Measurements from ENCODE around the gene MCRIP1. TPM values are rescaled to one million over a fixed set of nuclear protein-coding genes. Genes with fewer than 3 reads are reported as not detected.
A peak's percentile ranks its signal among the peaks of the same experiment; 100 is the strongest.

The MCRIP1 gene
- total RNA-seq, 4 donors from 2014 or later = 49.6 to 78.5 (median 57.2) TPM

DNA sequence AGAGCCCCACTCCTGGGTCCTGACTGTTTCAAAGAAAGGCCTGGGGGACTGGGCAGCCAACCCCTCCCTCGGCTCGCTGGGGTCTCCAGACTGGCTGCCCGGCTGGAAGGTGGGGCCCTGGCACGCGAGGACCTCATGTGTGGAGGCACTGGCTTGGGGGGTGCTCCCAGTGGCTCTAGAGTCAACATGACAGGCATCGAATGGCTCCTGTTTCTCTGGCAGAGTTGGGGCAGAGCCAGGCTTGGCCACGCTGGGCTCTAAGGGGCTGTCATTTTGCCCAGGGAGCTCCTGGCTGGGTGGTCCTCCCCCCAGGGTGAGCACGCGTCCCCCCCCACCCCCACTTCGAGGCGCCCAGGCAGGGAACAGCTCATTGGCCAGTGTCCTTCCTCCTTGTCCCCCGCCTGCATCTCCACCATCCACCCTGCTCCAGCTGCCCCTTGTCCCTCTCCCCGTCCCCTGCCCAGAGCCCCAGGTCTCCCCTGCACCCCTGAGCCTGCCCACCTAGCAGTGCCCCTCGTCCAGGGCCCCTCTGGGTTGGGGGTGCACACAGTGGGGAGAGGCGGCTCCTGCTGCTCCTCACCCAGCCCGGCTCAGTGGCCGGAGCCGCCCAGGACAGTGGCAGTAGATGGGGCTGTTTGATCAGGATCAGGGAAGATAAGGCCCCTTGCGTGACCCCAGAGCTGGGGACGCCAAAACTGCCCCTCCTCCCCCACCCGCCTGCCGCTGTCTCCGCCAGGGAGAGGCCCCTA lies 26.5 kb downstream of the MCRIP1 start:
- TF ChIP-seq, protein P1, sequence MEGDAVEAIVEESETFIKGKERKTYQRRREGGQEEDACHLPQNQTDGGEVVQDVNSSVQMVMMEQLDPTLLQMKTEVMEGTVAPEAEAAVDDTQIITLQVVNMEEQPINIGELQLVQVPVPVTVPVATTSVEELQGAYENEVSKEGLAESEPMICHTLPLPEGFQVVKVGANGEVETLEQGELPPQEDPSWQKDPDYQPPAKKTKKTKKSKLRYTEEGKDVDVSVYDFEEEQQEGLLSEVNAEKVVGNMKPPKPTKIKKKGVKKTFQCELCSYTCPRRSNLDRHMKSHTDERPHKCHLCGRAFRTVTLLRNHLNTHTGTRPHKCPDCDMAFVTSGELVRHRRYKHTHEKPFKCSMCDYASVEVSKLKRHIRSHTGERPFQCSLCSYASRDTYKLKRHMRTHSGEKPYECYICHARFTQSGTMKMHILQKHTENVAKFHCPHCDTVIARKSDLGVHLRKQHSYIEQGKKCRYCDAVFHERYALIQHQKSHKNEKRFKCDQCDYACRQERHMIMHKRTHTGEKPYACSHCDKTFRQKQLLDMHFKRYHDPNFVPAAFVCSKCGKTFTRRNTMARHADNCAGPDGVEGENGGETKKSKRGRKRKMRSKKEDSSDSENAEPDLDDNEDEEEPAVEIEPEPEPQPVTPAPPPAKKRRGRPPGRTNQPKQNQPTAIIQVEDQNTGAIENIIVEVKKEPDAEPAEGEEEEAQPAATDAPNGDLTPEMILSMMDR (IDR thresholded peaks at IDR 0.05) = no peak
- peak; percentile 25 for ATAC-seq (ENCODE audit: low FRiP score)
- DNase-seq (ENCODE audit: low spot score) = no peak

DNA sequence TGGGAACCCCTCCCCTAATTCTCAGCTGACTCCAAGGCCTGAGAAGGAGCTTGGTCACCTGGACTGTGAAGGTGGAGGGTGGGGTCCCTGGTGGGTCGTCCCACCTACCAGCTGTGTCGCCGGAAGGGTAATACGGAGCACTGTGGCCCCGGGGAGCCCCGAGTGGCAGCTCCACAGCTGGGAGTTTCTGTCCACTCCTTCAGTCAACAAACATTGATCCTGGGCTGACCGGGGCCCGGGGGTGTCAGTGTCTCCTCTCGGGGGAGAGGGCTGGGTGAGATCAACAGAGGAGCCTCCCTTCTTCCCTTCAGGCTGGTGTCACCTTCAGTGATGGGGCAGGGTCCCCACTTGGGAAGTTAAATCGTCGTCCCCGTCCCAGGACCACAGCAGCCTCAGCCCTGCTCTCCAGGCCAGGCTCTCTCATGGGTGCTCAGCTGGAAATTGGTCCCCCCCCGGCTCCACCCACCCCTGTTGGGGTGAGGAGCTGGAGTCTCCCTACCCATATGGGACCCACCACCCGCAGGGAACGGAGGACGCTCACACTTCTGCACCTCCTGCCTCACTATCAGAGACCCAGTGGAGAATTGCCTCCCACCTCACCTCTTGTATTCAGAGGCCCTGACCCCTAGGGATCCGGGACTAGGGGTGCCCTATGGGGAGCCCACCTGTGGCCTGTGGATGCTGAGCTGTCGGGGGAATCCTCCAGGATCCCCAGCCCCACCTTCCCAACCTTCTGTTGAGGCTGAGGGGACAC lies 27.2 kb downstream of the MCRIP1 start:
- ATAC-seq (ENCODE audit: low FRiP score) (no peak), DNase-seq (ENCODE audit: low spot score) (no peak)
- TF ChIP-seq, protein P1 (IDR thresholded peaks at IDR 0.05) = no peak

DNA sequence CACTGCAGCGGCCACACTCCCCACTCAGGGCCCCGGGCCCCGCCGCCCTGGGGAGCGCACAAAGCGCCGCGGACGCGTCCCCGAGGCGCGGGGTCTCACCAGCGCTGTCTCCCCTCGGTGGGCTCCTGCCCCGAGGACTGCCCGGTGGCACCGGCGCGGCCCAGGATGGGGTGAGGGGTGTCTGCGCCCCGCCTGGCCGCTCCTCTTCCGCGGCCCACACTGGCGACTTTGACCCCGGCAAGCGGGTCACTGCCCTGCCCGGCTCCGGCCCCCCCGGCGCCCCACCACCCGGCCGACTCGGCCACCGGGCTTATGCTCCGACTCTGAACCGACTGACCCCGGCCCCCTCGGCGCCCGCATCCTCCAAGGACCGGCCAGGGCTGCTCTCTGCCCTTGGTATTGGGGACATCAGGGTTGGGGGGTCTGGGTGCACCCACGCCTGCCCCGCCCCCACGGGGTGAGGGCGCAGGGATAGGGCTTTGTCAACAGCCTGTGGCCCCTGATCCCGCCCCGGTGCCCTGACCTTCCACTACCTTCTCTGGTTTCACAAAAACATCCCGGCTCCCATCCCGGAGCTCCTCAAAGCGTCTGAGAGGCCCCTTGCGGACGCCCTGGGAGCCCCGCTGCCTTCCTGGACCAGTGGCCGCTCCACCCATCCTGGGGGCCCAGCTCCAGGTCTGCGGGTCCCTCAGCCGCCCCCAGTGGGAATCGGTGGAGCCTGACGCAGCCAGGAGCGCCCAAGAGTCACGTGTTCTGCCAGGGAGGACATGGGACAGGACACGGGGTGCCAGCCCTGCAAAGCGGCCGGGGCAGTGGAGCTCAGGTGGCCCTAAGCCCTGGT lies 28.3 kb downstream of the MCRIP1 start:
- TF ChIP-seq, protein P1 (IDR thresholded peaks at IDR 0.05) = no peak
- no peak for ATAC-seq (ENCODE audit: low FRiP score)

DNA sequence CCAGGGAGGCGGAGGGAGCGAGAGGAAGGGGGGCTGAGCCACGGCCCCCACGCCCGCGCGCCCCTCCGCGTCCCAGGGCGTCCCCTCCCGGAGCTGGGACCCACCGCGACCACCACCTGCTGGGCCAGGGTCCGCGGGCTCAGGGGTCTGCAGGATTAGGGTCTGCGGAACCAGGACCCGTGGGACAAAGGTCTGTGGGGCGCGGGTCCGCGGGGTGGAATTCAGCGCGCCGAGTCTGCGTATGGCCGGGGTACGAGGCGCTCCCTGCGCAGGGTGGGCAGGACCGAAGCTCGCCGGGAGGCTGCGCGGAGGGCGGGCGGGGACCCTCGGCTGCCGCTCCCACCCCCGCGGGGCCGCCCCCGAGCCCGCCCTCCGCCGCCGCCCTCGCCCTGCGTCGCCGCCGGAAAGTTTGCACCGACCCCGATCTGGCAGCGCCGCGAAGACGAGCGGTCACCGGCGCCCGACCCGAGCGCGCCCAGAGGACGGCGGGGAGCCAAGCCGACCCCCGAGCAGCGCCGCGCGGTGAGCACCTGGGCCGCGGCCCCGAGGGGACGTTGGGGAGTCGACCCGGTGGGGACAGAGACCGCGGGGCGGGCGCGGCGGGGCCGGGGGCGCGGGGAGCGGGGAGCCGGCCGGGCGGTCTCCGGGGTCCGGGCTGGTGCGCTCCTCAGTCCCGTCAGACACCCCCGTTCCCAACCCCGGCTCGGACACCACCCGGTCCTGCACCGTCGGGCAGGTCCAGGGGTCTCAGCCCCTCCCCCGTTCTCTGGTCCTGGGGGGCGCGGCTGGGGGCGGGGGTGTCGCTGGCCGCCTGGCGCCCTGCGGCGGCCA lies 29.1 kb downstream of the MCRIP1 start, which contains the start of gene GCGR:
Gene GCGR, plus strand, starts transcription at position 423 of the 831 bp plus-strand sequence. CDS start 4,869 bp downstream, outside the sequence.
- DNase-seq (ENCODE audit: low spot score) (no peak), ATAC-seq (ENCODE audit: low FRiP score) (no peak)
- TF ChIP-seq, protein P1 (IDR thresholded peaks at IDR 0.05) = no peak

More for the DNA sequence above, 28.3 kb downstream of the MCRIP1 start:
- DNase-seq (ENCODE audit: low spot score) = no peak

DNA sequence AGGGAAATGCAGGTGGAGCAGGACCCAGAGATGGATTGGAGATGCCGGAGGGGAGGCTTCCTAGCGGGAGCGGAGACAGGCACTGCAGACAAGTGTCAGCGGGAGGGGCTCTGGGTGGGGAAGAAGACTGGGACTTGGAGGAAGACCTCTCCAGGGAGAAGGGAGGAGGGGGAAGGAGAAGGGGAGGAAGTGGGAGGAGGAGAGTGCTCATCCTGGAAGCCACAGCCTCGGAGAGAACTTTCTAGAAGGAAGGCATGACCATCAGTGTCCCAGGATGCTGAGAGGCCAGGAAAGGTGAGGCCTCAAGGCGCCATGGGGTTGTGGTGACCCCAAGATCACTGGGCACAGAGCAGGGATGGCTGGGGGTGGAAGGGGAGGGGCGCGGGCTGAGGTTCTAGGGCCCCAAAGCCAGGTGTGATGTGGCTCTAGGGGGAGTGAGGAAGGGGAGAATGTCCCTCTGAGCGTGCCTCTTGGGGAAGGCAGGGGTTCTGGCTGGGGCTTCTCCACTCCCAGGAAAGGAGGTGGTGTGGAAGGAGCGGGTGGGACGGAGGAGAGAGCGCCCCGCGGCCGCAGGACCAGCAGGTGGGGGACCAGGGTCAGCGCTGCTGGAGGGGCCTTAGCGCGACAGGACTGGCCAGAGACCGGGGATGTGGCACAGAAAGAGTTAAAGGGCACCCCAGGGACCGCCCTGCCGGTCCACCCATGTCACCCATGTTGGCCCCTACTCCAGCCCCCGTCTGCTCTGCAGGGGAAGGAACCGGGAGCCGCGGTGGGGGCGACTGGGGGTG lies 30.0 kb downstream of the MCRIP1 start:
- TF ChIP-seq, protein P1 (IDR thresholded peaks at IDR 0.05) = no peak
- DNase-seq (ENCODE audit: low spot score) = no peak
- ATAC-seq (ENCODE audit: low FRiP score) = no peak

All from omental fat pad (tissue), 4 donors.